Parathyroid adenoma (tissue), 2 donors: Measurements from ENCODE around the gene PPIF.

Source experiments
- H2AFZ ChIP-seq: fragments of 300-600 bp; sonication (generic); one replicate; pipeline ENCODE4 v1.7.0; 2017; ENCODE audit warnings: antibody characterized with exemption, mild to moderate bottlenecking
- H3K27ac ChIP-seq: fragments of 300-600 bp; sonication (generic); one replicate; pipeline ENCODE4 v1.7.0; 2017
- H3K27me3 ChIP-seq: fragments of 300-600 bp; sonication (generic); one replicate; pipeline ENCODE4 v1.7.0; 2017; ENCODE audit warnings: low read length; ENCODE audit not compliant: control insufficient read depth, insufficient read depth
- H3K36me3 ChIP-seq: fragments of 300-600 bp; sonication (generic); one replicate; pipeline ENCODE4 v1.7.0; 2017; ENCODE audit warnings: low read length; ENCODE audit not compliant: control insufficient read depth, insufficient read depth
- H3K4me1 ChIP-seq: fragments of 300-600 bp; sonication (generic); one replicate; pipeline ENCODE4 v1.7.0; 2017; ENCODE audit warnings: control low read depth
- H3K4me2 ChIP-seq: fragments of 300-600 bp; sonication (generic); one replicate; pipeline ENCODE4 v1.7.0; 2017; ENCODE audit warnings: low read length
- H3K4me3 ChIP-seq: fragments of 300-600 bp; sonication (generic); one replicate; pipeline ENCODE4 v1.7.0; 2017; ENCODE audit warnings: low read depth, low read length
- H3K79me2 ChIP-seq: fragments of 300-600 bp; sonication (generic); one replicate; pipeline ENCODE4 v1.7.0; 2017; ENCODE audit warnings: control low read depth
- H3K9ac ChIP-seq: fragments of 300-600 bp; sonication (generic); one replicate; pipeline ENCODE4 v1.7.0; 2017; ENCODE audit warnings: mild to moderate bottlenecking
- H3K9me3 ChIP-seq: fragments of 300-600 bp; sonication (generic); one replicate; pipeline ENCODE4 v1.7.0; 2017; ENCODE audit warnings: low read length; ENCODE audit not compliant: control insufficient read depth
- CTCF ChIP-seq: fragments of 300-600 bp; sonication (generic); IDR thresholded peaks from one replicate; pipeline ENCODE4 v1.7.0; 2017; ENCODE audit warnings: antibody characterized with exemption, mild to moderate bottlenecking
- donor health status: primary hyperparathyroidism.

The PPIF gene

GRCh38 chr10:79393221-79393923, 46.1 kb downstream of the PPIF start:
- no peak overlapping the region for H3K9ac ChIP-seq
- no peak for TF ChIP-seq CTCF
- H3K4me1 ChIP-seq: no peaks in the 10 kb centered on the region
- H3K9me3 ChIP-seq: no peaks in the 10 kb centered on the region
- H3K36me3 ChIP-seq: no peaks in the 10 kb centered on the region
- no peak overlapping the region for H3K4me3 ChIP-seq
- H3K27ac ChIP-seq: no peak overlapping the region
- H2AFZ ChIP-seq: no peak overlapping the region
- H3K4me2 ChIP-seq: no peak overlapping the region
- no peaks in the 10 kb centered on the region for H3K79me2 ChIP-seq
- H3K27me3 ChIP-seq: no peaks in the 10 kb centered on the region

GRCh38 chr10:79393924-79394610, 46.8 kb downstream of the PPIF start:
- peaks cover 2% of the 10 kb centered on the region for H3K4me1 ChIP-seq
- no peaks in the 10 kb centered on the region for H3K9me3 ChIP-seq
- TF ChIP-seq CTCF: no peak
- H3K9ac ChIP-seq: no peak overlapping the region
- H3K27ac ChIP-seq: no peak overlapping the region
- H3K27me3 ChIP-seq: no peaks in the 10 kb centered on the region
- no peaks in the 10 kb centered on the region for H3K36me3 ChIP-seq
- H3K4me2 ChIP-seq: no peak overlapping the region
- no peak overlapping the region for H3K4me3 ChIP-seq
- H3K79me2 ChIP-seq: no peaks in the 10 kb centered on the region
- H2AFZ ChIP-seq: no peak overlapping the region

- TF ChIP-seq CTCF: no peak
- Histone ChIP-seq H3K4me3 (no peak overlapping the region), H3K4me2 (no peak overlapping the region), H3K27me3 (no peaks in the 10 kb centered on the region), H3K27ac (no peak overlapping the region), H3K79me2 (no peaks in the 10 kb centered on the region), H3K9me3 (no peaks in the 10 kb centered on the region), H3K36me3 (no peaks in the 10 kb centered on the region), H3K4me1 (peaks cover 8% of the 10 kb centered on the region), H3K9ac (no peak overlapping the region), H2AFZ (no peak overlapping the region)
Observed at GRCh38 chr10:79394664-79395063, 47.4 kb downstream of the PPIF start.

- no peak overlapping the region for H2AFZ ChIP-seq
- no peak overlapping the region for H3K9ac ChIP-seq
- no peak overlapping the region for H3K4me2 ChIP-seq
- no peak overlapping the region for H3K27ac ChIP-seq
- no peaks in the 10 kb centered on the region for H3K9me3 ChIP-seq
- H3K4me3 ChIP-seq: no peak overlapping the region
- H3K4me1 ChIP-seq: peaks cover 21% of the 10 kb centered on the region
- no peaks in the 10 kb centered on the region for H3K27me3 ChIP-seq
- H3K79me2 ChIP-seq: peaks cover 3% of the 10 kb centered on the region
- no peaks in the 10 kb centered on the region for H3K36me3 ChIP-seq
- TF ChIP-seq CTCF: no peak
Observed at GRCh38 chr10:79396520-79396919, 49.3 kb downstream of the PPIF start.
